ENCODE data around the gene CYP3A7. TPM values are rescaled to one million over a fixed set of nuclear protein-coding genes. Genes with fewer than 3 reads are reported as not detected.

Gene CYP3A7
- total RNA-seq, 1 experiment from 2014 or later: not detected

DNA sequence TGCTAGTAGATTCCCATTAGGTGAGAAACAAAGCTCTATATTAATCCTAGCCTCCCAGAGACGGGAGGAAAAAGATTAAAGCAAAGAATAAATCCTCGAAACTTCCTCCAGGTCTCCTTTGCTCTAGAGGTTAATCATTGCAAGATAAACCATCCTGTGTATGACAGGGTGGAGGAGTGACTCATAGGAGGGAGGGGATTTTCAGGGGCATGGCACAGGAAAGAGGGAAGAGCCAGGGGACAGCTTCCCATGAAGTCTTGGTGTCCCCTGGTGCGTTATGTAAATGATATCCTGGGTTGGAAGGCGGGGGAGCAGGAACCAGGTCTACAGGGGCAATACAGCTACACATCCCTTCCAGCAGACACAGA is 56.0 kb downstream of the CYP3A7 start:
- Histone ChIP-seq H4K8ac (replicated peaks; ENCODE audit: insufficient read length, low read depth, low read length) (no peak overlapping the region), H3K14ac (ENCODE audit: insufficient read depth, low read length) (no peak overlapping the region), H3T11ph (ENCODE audit: low read length) (no peak overlapping the region), H3K4me2 (ENCODE audit: insufficient read depth, insufficient read length, low read length) (no peak overlapping the region), H2BK15ac (ENCODE audit: low read depth, low read length) (no peak overlapping the region), H3K23me2 (ENCODE audit: insufficient read length, low read depth, low read length, poor library complexity, severe bottlenecking) (no peaks in the 10 kb centered on the region), H2AFZ (ENCODE audit: low read length) (no peak overlapping the region), H3K27me3 (ENCODE audit: insufficient read depth, low read length) (no peaks in the 10 kb centered on the region), H3K18ac (ENCODE audit: insufficient read length, low read depth, low read length) (no peak overlapping the region), H2BK120ac (ENCODE audit: low read depth, low read length, poor library complexity, severe bottlenecking) (no peak overlapping the region), H3K9ac (ENCODE audit: extremely low read depth, insufficient read length, low read length) (no peak overlapping the region), H2BK5ac (ENCODE audit: insufficient read length, low read length) (no peak overlapping the region), H2BK12ac (ENCODE audit: insufficient read length, low read depth, low read length) (no peak overlapping the region), H3K4ac (ENCODE audit: low read depth, low read length) (no peak overlapping the region), H2BK20ac (ENCODE audit: low read depth, low read length, poor library complexity, severe bottlenecking) (no peak overlapping the region), H3K9me3 (ENCODE audit: control insufficient read depth, low read depth, low read length) (no peaks in the 10 kb centered on the region), H4K91ac (ENCODE audit: insufficient read length, low read depth, low read length) (no peak overlapping the region), H3K4me1 (ENCODE audit: insufficient read depth, low read length) (no peaks in the 10 kb centered on the region), H3K23ac (ENCODE audit: insufficient read length, low read depth, low read length) (no peak overlapping the region), H3K56ac (ENCODE audit: insufficient read length, low read depth, low read length) (no peak overlapping the region), H3K27ac (ENCODE audit: insufficient read length, low read depth, low read length) (no peak overlapping the region), H3K79me2 (ENCODE audit: insufficient read depth, low read length) (no peaks in the 10 kb centered on the region), H4K5ac (ENCODE audit: insufficient read length, low read depth, low read length) (no peak overlapping the region), H2AK5ac (ENCODE audit: insufficient read length, low read length) (no peak overlapping the region), H4K20me1 (ENCODE audit: control insufficient read depth, insufficient read depth, insufficient read length) (no peaks in the 10 kb centered on the region), H3K79me1 (ENCODE audit: insufficient read depth, low read depth, low read length, poor library complexity, severe bottlenecking) (no peaks in the 10 kb centered on the region)
- TF ChIP-seq, protein P1, sequence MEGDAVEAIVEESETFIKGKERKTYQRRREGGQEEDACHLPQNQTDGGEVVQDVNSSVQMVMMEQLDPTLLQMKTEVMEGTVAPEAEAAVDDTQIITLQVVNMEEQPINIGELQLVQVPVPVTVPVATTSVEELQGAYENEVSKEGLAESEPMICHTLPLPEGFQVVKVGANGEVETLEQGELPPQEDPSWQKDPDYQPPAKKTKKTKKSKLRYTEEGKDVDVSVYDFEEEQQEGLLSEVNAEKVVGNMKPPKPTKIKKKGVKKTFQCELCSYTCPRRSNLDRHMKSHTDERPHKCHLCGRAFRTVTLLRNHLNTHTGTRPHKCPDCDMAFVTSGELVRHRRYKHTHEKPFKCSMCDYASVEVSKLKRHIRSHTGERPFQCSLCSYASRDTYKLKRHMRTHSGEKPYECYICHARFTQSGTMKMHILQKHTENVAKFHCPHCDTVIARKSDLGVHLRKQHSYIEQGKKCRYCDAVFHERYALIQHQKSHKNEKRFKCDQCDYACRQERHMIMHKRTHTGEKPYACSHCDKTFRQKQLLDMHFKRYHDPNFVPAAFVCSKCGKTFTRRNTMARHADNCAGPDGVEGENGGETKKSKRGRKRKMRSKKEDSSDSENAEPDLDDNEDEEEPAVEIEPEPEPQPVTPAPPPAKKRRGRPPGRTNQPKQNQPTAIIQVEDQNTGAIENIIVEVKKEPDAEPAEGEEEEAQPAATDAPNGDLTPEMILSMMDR (conservative IDR thresholded peaks at IDR 0.05): no peak
- peaks cover 4% of the 10 kb centered on the region for H3K27me3 Mint-ChIP-seq (ENCODE audit: low read depth)
- DNase-seq: peak; percentile 32
- peaks cover 17 to 21% of the 10 kb centered on the region in 2 experiments for H3K4me1 Mint-ChIP-seq
- no CpG with 5 or more reads among the region's 4 CpGs for WGBS (ENCODE audit: extremely low coverage, insufficient read length, low lambda C conversion rate)
- no peak overlapping the region for H3K4me3 Mint-ChIP-seq
- peaks cover 0 to 17% of the 10 kb centered on the region in 2 experiments; a peak in 4 of 5 replicates for H3K9me3 Mint-ChIP-seq
- peaks cover 0 to 8% (median 6%) of the 10 kb centered on the region in 3 experiments; a peak in 2 of 7 replicates for H3K36me3 Mint-ChIP-seq (ENCODE audit: insufficient read depth in 1 of 3, low read depth in 3 of 3)
- H3K27ac Mint-ChIP-seq: no peak overlapping the region; a peak in 1 of 7 replicates

All from H9 (cell line).